ENCODE results near the gene TEN1.
"Not testable (repeated sequence)": the region's sequence is repeated elsewhere in the genome, so short reads cannot be mapped to it uniquely, and the experiment has no call there.

The TEN1 gene

GRCh38 chr17:76040376-76040775 lies 61.3 kb downstream of the TEN1 start:
- no peaks in the 10 kb centered on the region for H3K9me3 Mint-ChIP-seq
- H3K36me3 Mint-ChIP-seq (ENCODE audit: low read depth) = peaks cover 36% of the 10 kb centered on the region
- no peaks in the 10 kb centered on the region for H3K27me3 Mint-ChIP-seq (ENCODE audit: low read depth)
- H3K27ac Mint-ChIP-seq = no peak overlapping the region
- no peaks in the 10 kb centered on the region for H3K4me1 Mint-ChIP-seq (ENCODE audit: low read depth)
- no peak overlapping the region for H3K4me3 Mint-ChIP-seq

- not testable (repeated sequence) for H3K4me1 Mint-ChIP-seq (ENCODE audit: low read depth); H3K4me3 Mint-ChIP-seq; H3K27me3 Mint-ChIP-seq (ENCODE audit: low read depth); H3K27ac Mint-ChIP-seq; H3K9me3 Mint-ChIP-seq
- peaks cover 47% of the 10 kb centered on the region for H3K36me3 Mint-ChIP-seq (ENCODE audit: low read depth)
Measured at GRCh38 chr17:76042868-76043267, 63.8 kb downstream of the TEN1 start.

- H3K4me1 Mint-ChIP-seq (ENCODE audit: low read depth); H3K4me3 Mint-ChIP-seq; H3K27ac Mint-ChIP-seq; H3K9me3 Mint-ChIP-seq; H3K27me3 Mint-ChIP-seq (ENCODE audit: low read depth): not testable (repeated sequence)
- H3K36me3 Mint-ChIP-seq (ENCODE audit: low read depth) = peaks cover 44% of the 10 kb centered on the region
Measured at GRCh38 chr17:76044475-76045007, 65.5 kb downstream of the TEN1 start.

GRCh38 chr17:76046064-76046463 lies 67.0 kb downstream of the TEN1 start:
- Mint-ChIP-seq H3K4me1 (ENCODE audit: low read depth) (peaks cover 4% of the 10 kb centered on the region), H3K36me3 (ENCODE audit: low read depth) (peaks cover 55% of the 10 kb centered on the region), H3K27me3 (ENCODE audit: low read depth) (no peaks in the 10 kb centered on the region), H3K27ac (no peak overlapping the region), H3K4me3 (no peak overlapping the region), H3K9me3 (no peaks in the 10 kb centered on the region)

DNA sequence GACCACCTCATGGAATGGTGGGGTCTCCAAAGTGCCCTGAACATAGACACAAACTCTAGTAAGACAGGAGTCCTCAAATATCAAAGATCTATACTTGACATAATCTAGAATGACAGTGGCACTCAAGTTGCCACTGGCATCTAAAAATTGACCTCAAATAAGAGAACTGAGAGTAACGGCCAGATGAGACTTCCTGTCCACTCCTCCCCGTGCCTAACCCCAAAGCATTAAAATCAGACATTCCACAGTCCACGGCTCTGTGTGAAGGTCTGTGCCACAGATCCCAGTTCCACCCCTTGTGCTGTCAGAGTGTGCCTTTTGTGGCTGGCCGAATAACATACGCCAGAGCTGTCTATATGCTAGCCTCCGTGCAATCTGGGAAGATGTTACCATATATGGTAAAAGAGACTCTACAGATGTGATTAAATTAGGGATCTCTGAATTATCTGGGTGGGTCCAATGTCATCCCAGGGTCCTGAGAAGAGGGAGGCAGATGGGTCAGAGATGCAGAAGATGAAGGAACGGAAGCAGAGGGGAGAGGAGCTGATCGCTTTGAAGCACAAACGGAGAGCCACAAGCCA lies 69.1 kb downstream of the TEN1 start:
- H3K27me3 Mint-ChIP-seq (ENCODE audit: low read depth) = no peaks in the 10 kb centered on the region
- no peak overlapping the region for H3K4me3 Mint-ChIP-seq
- no peak overlapping the region for H3K27ac Mint-ChIP-seq
- no peaks in the 10 kb centered on the region for H3K9me3 Mint-ChIP-seq
- H3K36me3 Mint-ChIP-seq (ENCODE audit: low read depth) = peaks cover 58% of the 10 kb centered on the region
- peaks cover 6% of the 10 kb centered on the region for H3K4me1 Mint-ChIP-seq (ENCODE audit: low read depth)

DNA sequence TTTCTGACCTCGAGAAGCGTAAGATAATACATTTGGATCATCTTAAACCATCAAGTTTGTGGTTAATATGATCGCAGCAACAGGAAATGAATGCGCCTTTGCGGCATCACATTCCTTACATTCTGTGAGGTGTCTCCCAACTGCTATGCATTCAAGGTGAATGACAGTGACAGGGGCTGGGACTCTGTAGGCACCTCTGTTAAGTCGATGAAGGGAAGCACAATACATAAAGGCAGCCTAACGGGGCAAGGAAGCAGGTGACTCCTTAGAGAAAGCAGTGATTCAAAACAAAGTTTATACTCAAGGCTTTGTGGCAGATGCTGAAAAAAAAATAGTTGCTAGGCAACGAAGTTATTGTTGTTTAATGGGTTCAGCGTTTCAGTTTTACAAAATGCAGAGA lies 69.7 kb downstream of the TEN1 start:
- Mint-ChIP-seq H3K27ac (no peak overlapping the region), H3K9me3 (no peaks in the 10 kb centered on the region), H3K36me3 (ENCODE audit: low read depth) (peaks cover 58% of the 10 kb centered on the region)

GRCh38 chr17:76049239-76049638 lies 70.2 kb downstream of the TEN1 start:
- peaks cover 10% of the 10 kb centered on the region for H3K4me1 Mint-ChIP-seq (ENCODE audit: low read depth)
- H3K27me3 Mint-ChIP-seq (ENCODE audit: low read depth) = no peaks in the 10 kb centered on the region
- H3K36me3 Mint-ChIP-seq (ENCODE audit: low read depth) = peaks cover 58% of the 10 kb centered on the region
- no peaks in the 10 kb centered on the region for H3K9me3 Mint-ChIP-seq
- H3K4me3 Mint-ChIP-seq = no peak overlapping the region
- H3K27ac Mint-ChIP-seq = no peak overlapping the region

More for the DNA sequence above, 69.7 kb downstream of the TEN1 start:
- no peaks in the 10 kb centered on the region for H3K27me3 Mint-ChIP-seq (ENCODE audit: low read depth)
- H3K4me1 Mint-ChIP-seq (ENCODE audit: low read depth) = peaks cover 6% of the 10 kb centered on the region
- no peak overlapping the region for H3K4me3 Mint-ChIP-seq

- no peak overlapping the region for H3K27ac Mint-ChIP-seq
- no peak overlapping the region for H3K4me3 Mint-ChIP-seq
- peaks cover 10% of the 10 kb centered on the region for H3K4me1 Mint-ChIP-seq (ENCODE audit: low read depth)
- no peaks in the 10 kb centered on the region for H3K27me3 Mint-ChIP-seq (ENCODE audit: low read depth)
- H3K36me3 Mint-ChIP-seq (ENCODE audit: low read depth) = peaks cover 55% of the 10 kb centered on the region
- no peaks in the 10 kb centered on the region for H3K9me3 Mint-ChIP-seq
Measured at GRCh38 chr17:76049836-76050537, 70.9 kb downstream of the TEN1 start.
